NCI-H69 (cell line): ENCODE measurements around the gene BBX.

ENCODE experiments used
- DNase-seq: peaks from one replicate; lab custom pipeline; 2025; lab: John Stamatoyannopoulos, UW

Gene BBX

DNA sequence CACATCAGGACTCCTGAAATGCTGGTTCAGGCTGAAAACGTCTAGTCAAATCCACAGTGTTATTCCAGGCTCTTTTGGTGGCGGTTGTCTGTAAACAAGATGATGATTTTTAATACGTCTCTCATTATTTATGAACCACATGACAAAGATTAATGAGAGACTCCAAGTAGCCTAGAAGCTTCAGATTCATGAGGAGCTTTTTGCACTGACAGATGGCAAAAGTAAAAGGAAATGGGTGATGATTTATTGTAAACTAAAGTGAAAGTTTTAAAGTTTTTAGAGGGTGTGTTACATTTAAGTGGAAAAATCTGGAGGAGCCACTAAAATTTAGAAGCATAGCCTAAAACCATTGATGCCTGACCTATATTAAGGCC is 77.0 kb downstream of the BBX start:
- no peak for DNase-seq

- DNase-seq: no peak
Observed at GRCh38 chr3:107600780-107601179, 78.0 kb downstream of the BBX start.

DNA sequence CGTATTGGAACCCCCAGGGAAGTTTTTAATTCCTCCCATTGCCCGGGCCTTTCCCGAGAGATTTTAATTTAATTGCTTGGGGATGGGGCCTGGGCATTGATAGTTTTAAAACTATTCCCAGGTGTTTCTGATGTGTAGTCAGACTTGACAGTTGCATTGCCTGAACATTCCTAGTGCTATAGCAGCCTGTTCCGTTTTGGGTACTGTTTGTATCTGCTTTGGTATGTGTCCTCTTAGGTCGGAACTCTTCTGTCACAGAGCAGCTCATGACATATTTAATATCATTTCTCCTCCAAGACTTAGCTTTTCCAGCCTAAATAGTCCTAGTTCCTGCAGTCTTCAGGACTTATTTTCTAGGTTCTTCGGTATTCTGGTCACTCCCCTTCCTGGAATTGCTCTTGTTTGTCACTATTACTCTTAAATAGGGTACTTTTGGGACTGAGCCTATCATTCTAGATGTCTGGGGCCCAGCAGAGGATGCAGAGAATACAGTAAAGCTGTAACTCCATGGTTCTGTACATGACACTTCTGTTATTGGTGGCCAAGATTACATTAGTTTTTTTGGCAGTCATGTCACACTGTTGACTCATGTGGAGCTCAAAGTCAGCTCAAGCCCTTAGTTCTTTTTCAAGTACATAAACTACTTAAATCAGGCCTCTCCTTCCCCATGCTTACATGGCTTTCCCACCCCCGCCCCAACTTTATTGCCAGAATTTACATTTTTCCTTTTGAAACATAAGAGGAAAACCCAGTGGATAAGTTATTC is 81.5 kb downstream of the BBX start:
- no peak for DNase-seq

DNA sequence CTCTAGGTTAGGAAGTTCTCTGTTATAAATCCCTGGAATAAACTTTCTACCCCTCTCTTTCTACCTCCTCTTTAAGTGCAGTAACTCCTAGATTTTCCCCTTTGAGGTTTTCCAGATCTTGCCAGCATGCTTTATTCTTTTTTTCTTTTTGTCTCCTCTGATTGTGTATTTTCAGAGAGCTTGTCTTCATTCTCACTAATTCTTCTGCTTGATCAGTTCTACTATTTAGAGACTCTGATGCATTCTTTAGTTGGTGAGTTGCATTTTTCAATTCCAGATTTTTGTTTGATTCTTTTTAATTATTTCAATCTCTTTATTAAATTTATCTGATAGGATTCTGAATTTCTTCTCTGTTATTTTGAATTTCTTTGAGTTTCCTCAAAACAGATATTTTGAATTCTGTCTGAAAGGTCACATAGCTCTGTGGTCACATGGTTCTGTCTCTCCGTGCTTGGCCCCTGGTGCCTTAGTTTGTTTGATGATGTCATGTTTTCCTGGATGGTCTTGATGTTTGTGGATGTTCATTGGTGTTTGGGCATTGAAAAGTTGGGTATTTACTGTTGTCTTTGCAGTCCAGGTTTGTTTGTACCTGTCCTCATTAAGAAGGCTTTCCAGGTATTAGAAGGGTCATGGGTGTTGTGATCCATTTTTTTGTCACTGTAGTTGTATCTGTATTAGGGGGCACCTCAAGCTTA is 89.2 kb downstream of the BBX start:
- DNase-seq: no peak

DNA sequence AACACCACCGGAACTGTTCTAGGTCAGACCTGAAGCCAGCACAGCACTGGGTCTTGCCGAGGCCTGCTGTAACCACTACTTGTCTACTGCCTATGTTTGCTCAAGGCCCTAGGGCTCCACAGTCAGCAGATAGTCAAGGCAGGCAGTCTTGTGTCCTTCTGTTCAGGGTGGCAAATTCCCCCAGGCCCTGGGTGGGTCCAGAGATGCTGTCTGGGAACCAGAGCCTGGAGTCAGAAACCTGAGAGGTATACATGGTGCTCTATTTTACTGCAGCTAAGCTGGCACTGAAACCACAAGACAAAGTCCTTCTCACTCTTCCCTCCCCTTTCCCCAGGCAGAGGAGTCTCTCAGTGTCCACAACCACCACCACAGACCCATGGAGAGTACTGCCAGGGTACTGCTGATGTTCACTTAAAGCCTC is 89.9 kb downstream of the BBX start:
- DNase-seq: no peak

GRCh38 chr3:107619549-107619948 is 96.8 kb downstream of the BBX start:
- DNase-seq: no peak

DNA sequence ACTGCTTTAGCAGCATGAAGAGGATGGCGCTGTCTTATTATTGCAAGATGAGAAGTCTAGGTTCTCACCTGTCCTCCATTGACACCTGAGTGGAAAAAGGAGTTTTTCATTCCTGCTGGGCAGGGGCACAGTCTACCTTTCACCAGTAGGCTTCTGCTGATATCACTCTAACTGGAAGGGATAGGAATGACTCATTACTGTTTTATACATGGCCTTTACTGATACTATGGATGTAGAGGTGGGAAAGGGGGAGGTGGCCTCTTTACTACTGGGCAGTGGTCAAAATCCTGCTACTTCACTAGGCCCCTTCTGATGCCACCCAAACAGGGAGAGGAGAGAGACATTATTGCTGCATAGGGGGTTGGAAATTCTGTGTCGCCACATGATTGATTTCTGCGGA is 97.8 kb downstream of the BBX start:
- no peak for DNase-seq

- DNase-seq: no peak
Observed at GRCh38 chr3:107621465-107621864, 98.7 kb downstream of the BBX start.

- DNase-seq: peak; percentile 7
Observed at GRCh38 chr3:107627962-107628542, 105.3 kb downstream of the BBX start.

- no peak for DNase-seq
Observed at GRCh38 chr3:107629566-107629965, 106.8 kb downstream of the BBX start.

DNA sequence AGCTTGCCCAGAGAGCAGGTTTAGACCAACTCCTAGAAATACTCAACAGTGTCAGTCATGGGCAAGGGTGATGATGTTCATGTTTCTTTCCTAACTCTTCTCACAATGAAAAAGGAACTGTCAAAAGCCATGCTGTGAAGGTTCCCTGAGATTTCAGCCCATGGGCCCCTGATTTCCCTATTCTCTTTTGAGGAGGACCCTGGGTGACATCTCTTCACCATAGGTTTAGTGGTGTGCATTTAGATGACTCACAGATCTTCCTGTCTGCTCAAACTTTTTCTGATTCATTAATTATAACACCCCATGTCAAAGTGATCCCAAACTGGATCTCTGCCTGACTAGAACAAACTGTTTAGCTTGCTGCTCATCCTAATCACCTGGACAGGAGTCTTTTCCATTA is 108.0 kb downstream of the BBX start:
- DNase-seq: no peak

DNA sequence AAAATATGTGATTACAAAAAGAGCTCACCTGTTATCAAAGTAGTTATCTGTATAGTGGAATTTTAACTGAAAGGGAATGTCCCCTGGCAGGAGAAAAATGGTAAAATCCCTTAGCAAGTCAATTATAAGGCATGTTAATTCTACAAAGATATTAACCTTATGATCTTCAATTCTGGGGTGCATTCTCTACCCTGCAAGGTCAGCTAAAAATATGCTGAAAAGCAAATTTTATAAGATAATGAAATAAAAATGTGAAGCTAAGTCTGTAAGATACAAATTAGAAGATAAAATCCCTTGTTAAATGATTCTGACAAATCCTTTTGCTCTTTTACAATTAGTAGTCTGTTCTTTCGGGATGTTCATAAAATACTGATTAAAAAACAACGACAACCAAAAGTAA is 109.8 kb downstream of the BBX start:
- no peak for DNase-seq

- DNase-seq: no peak
Observed at GRCh38 chr3:107633327-107634098, 110.8 kb downstream of the BBX start.

- no peak for DNase-seq
Observed at GRCh38 chr3:107634099-107634489, 111.3 kb downstream of the BBX start.

GRCh38 chr3:107637416-107638183 is 114.8 kb downstream of the BBX start:
- DNase-seq: no peak

- DNase-seq: peak; percentile 2
Observed at GRCh38 chr3:107641572-107642307, 119.0 kb downstream of the BBX start.

DNA sequence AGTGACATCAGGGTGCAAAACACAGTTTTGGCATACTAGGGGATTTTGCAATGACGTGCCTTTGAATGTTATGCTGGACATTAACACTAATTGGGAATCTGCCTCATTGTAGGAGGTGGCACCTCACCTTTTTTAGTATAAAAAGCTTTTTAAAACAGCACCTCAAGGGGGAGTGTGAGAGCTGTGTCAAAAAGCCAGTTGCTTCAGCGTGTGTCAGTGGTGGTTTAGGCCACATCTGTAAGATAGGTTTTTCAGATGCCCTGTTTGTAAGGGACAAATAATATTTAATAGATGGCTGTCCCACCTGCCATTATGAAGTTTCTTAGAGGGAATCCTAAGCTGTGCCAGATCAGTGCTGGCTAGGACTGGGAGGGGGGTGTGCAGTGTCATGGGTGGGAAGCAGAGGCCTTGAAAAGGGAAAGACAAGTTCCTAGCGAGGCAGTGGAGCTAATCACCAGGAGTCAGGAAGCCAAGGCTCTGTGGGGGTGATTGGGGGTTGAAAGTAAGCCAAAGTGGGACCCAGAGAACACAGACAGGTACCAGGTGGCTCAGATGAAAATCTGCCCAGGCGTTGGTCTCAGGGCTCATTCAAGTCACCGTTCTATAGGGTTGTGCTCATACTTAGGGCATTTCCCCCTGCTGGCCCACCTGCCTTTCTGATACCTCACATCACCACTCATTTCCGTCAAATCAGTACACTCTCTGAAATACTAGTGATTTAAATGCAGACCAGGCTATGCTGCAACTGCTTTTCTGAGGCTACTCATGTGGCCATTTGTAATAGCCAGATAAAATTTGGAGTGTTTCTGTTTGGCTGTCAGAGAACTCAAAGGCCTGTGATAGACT is 120.5 kb downstream of the BBX start:
- peak; percentile 33 for DNase-seq

GRCh38 chr3:107644631-107645030 is 121.9 kb downstream of the BBX start:
- no peak for DNase-seq

- no peak for DNase-seq
Observed at GRCh38 chr3:107650788-107651187, 128.0 kb downstream of the BBX start.

- no peak for DNase-seq
Observed at GRCh38 chr3:107651782-107652181, 129.0 kb downstream of the BBX start.
